ENCODE measurements around the gene SOX30.

The SOX30 gene

DNA sequence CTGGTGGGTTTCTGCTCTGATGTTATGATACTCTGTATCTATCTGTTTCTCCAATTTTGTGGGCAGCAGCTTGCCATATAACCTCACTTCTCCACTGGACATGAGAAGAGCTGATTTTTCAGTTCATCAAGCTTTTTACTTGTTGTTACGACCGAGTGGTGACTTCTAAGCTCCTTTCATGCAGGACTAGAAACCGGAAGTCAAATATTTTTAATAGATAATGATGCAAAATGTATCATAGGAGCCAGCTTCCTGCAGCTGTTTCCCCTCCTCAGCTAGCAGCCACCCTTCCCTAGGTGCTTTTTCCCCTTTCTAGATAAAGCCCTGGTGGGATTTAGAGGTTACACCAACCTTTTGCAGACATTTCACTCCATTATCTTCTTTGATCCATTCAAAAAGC lies 59.6 kb downstream of the SOX30 start:
- H3K27ac ChIP-seq (ENCODE audit: low read depth, low read length): no peak overlapping the region
- H3K36me3 ChIP-seq (ENCODE audit: control insufficient read depth, insufficient read depth, low read length): no peaks in the 10 kb centered on the region
- no peak overlapping the region for H3K9ac ChIP-seq (ENCODE audit: low read length)
- H3K4me1 ChIP-seq (ENCODE audit: control insufficient read depth, insufficient read depth, low read length): no peaks in the 10 kb centered on the region
- no peaks in the 10 kb centered on the region for H3K9me3 ChIP-seq (ENCODE audit: control insufficient read depth, insufficient read depth, low read depth, low read length)
- H3K4me3 ChIP-seq (ENCODE audit: low read depth, low read length): no peak overlapping the region
- no peaks in the 10 kb centered on the region for H3K27me3 ChIP-seq (ENCODE audit: control insufficient read depth, insufficient read depth, low read length)

- H3K4me3 ChIP-seq (ENCODE audit: low read depth, low read length): no peak overlapping the region
- no peaks in the 10 kb centered on the region for H3K36me3 ChIP-seq (ENCODE audit: control insufficient read depth, insufficient read depth, low read length)
- H3K27me3 ChIP-seq (ENCODE audit: control insufficient read depth, insufficient read depth, low read length): no peaks in the 10 kb centered on the region
- H3K27ac ChIP-seq (ENCODE audit: low read depth, low read length): no peak overlapping the region
- H3K9ac ChIP-seq (ENCODE audit: low read length): no peak overlapping the region
- no peaks in the 10 kb centered on the region for H3K9me3 ChIP-seq (ENCODE audit: control insufficient read depth, insufficient read depth, low read depth, low read length)
- no peaks in the 10 kb centered on the region for H3K4me1 ChIP-seq (ENCODE audit: control insufficient read depth, insufficient read depth, low read length)
These were observed 61.8 kb downstream of the SOX30 start for GRCh38 chr5:157590478-157590877.

GRCh38 chr5:157584628-157585027 lies 67.6 kb downstream of the SOX30 start:
- no peak overlapping the region for H3K9ac ChIP-seq (ENCODE audit: low read length)
- no peak overlapping the region for H3K4me3 ChIP-seq (ENCODE audit: low read depth, low read length)
- H3K27ac ChIP-seq (ENCODE audit: low read depth, low read length): no peak overlapping the region
- no peaks in the 10 kb centered on the region for H3K36me3 ChIP-seq (ENCODE audit: control insufficient read depth, insufficient read depth, low read length)
- no peaks in the 10 kb centered on the region for H3K9me3 ChIP-seq (ENCODE audit: control insufficient read depth, insufficient read depth, low read depth, low read length)
- no peaks in the 10 kb centered on the region for H3K27me3 ChIP-seq (ENCODE audit: control insufficient read depth, insufficient read depth, low read length)
- H3K4me1 ChIP-seq (ENCODE audit: control insufficient read depth, insufficient read depth, low read length): no peaks in the 10 kb centered on the region

- H3K4me1 ChIP-seq (ENCODE audit: control insufficient read depth, insufficient read depth, low read length): peaks cover 6% of the 10 kb centered on the region; the same call in 1 of the 2 replicates
- no peaks in the 10 kb centered on the region for H3K9me3 ChIP-seq (ENCODE audit: control insufficient read depth, insufficient read depth, low read depth, low read length)
- no peak overlapping the region for H3K27ac ChIP-seq (ENCODE audit: low read depth, low read length)
- no peaks in the 10 kb centered on the region for H3K36me3 ChIP-seq (ENCODE audit: control insufficient read depth, insufficient read depth, low read length)
- no peak overlapping the region for H3K9ac ChIP-seq (ENCODE audit: low read length)
- no peaks in the 10 kb centered on the region for H3K27me3 ChIP-seq (ENCODE audit: control insufficient read depth, insufficient read depth, low read length)
- no peak overlapping the region for H3K4me3 ChIP-seq (ENCODE audit: low read depth, low read length)
These were observed 69.3 kb downstream of the SOX30 start for GRCh38 chr5:157582731-157583620.

DNA sequence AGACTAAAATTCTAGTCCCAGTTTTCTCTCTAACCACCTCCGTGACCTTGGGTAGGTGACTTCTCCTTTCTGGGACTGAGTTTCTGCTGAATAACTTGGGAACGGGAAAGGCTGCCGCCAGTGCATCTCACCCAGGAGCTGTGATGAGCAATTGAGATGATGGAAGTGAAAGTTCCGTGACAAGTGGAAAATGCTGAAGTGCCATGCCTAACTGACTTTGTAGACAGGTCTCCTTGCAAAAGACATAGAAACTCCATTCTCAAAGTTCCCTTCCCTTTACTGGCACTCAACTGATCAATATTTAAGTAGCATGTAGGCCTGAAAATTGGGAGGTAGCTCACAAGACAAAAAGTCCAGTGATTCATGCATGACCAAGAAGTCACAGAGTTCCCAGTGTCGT lies 70.3 kb downstream of the SOX30 start:
- Histone ChIP-seq H3K4me3 (ENCODE audit: low read depth, low read length) (no peak overlapping the region), H3K4me1 (ENCODE audit: control insufficient read depth, insufficient read depth, low read length) (peaks cover 17% of the 10 kb centered on the region; the same call in 1 of the 2 replicates), H3K9ac (ENCODE audit: low read length) (no peak overlapping the region), H3K27ac (ENCODE audit: low read depth, low read length) (no peak overlapping the region), H3K36me3 (ENCODE audit: control insufficient read depth, insufficient read depth, low read length) (no peaks in the 10 kb centered on the region), H3K9me3 (ENCODE audit: control insufficient read depth, insufficient read depth, low read depth, low read length) (no peaks in the 10 kb centered on the region), H3K27me3 (ENCODE audit: control insufficient read depth, insufficient read depth, low read length) (no peaks in the 10 kb centered on the region)

- Histone ChIP-seq H3K9ac (ENCODE audit: low read length) (peak overlapping the region; percentile 48), H3K27me3 (ENCODE audit: control insufficient read depth, insufficient read depth, low read length) (peaks cover 12% of the 10 kb centered on the region; the same call in 1 of the 2 replicates), H3K4me3 (ENCODE audit: low read depth, low read length) (peak overlapping the region; percentile 7; the same call in 1 of the 2 replicates), H3K9me3 (ENCODE audit: control insufficient read depth, insufficient read depth, low read depth, low read length) (no peaks in the 10 kb centered on the region), H3K36me3 (ENCODE audit: control insufficient read depth, insufficient read depth, low read length) (no peaks in the 10 kb centered on the region), H3K4me1 (ENCODE audit: control insufficient read depth, insufficient read depth, low read length) (peaks cover 24% of the 10 kb centered on the region; the same call in 1 of the 2 replicates), H3K27ac (ENCODE audit: low read depth, low read length) (no peak overlapping the region; the same call in 1 of the 2 replicates)
These were observed 74.0 kb downstream of the SOX30 start for GRCh38 chr5:157578079-157578780.

GRCh38 chr5:157576678-157577077 lies 75.6 kb downstream of the SOX30 start:
- Histone ChIP-seq H3K4me1 (ENCODE audit: control insufficient read depth, insufficient read depth, low read length) (peaks cover 26% of the 10 kb centered on the region; the same call in 1 of the 2 replicates), H3K9ac (ENCODE audit: low read length) (peak overlapping the region; percentile 41), H3K9me3 (ENCODE audit: control insufficient read depth, insufficient read depth, low read depth, low read length) (no peaks in the 10 kb centered on the region), H3K27me3 (ENCODE audit: control insufficient read depth, insufficient read depth, low read length) (peaks cover 12% of the 10 kb centered on the region; the same call in 1 of the 2 replicates), H3K27ac (ENCODE audit: low read depth, low read length) (peak overlapping the region; percentile 26; the same call in 1 of the 2 replicates), H3K36me3 (ENCODE audit: control insufficient read depth, insufficient read depth, low read length) (no peaks in the 10 kb centered on the region), H3K4me3 (ENCODE audit: low read depth, low read length) (peak overlapping the region; percentile 84; the same call in 1 of the 2 replicates)

Data from HUES6 (cell line).